Measurements from ENCODE around the gene LRRC73.

The LRRC73 gene

DNA sequence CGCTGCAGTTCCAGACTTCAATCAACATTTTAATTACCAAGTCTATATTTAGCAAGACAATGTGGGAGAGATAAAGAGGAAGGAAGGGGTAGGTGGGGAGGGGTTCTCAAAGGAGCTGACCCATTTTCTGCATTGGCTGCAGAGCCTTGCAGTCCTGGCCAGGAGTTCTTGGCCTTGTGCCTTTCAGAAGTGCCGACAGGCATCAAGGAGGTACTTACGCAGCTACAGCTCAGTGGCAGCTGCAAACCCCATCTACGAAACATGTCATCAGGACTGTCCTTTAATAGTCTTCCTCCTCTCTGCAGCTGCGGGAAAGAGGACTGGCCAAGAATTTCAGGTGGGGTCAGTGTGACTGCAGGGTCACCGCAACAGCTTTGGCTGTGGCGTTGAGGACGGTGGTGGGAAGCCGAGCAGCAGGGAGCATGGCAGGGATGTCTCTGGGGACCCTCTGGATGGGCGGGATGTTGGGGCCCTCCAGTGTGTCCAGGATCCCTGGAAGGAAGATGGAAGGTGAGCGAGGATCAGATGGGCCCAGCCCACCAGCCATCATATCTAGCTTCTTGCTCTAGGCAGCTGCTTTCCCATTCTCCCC is 1.8 kb upstream of the LRRC73 start:
- DNase-seq: no peak
- no peak overlapping the region for H3K27ac ChIP-seq (ENCODE audit: insufficient read depth, low read length, poor library complexity, severe bottlenecking)
- H3K27me3 ChIP-seq (replicated peaks; ENCODE audit: control insufficient read depth, insufficient read depth, low read length, poor library complexity, severe bottlenecking): peaks cover 9% of the 10 kb centered on the region
- H3K9me3 ChIP-seq (ENCODE audit: control insufficient read depth, low read length): no peaks in the 10 kb centered on the region
- peaks cover 30% of the 10 kb centered on the region for H3K36me3 ChIP-seq (ENCODE audit: control insufficient read depth, insufficient read depth, low read length)
- H3K4me1 ChIP-seq (ENCODE audit: control insufficient read depth, insufficient read depth, low read length, poor library complexity, severe bottlenecking): peaks cover 26% of the 10 kb centered on the region
- H3K4me3 ChIP-seq (ENCODE audit: insufficient read depth, low read depth, low read length, poor library complexity, severe bottlenecking): no peak overlapping the region

- peaks cover 19% of the 10 kb centered on the region for H3K4me1 ChIP-seq (ENCODE audit: control insufficient read depth, insufficient read depth, low read length, poor library complexity, severe bottlenecking)
- H3K9me3 ChIP-seq (ENCODE audit: control insufficient read depth, low read length): no peaks in the 10 kb centered on the region
- no peak for DNase-seq
- peak overlapping the region; percentile 52 for H3K27ac ChIP-seq (ENCODE audit: insufficient read depth, low read length, poor library complexity, severe bottlenecking)
- peaks cover 30% of the 10 kb centered on the region for H3K36me3 ChIP-seq (ENCODE audit: control insufficient read depth, insufficient read depth, low read length)
- peaks cover 9% of the 10 kb centered on the region for H3K27me3 ChIP-seq (replicated peaks; ENCODE audit: control insufficient read depth, insufficient read depth, low read length, poor library complexity, severe bottlenecking)
- peak overlapping the region; percentile 58 for H3K4me3 ChIP-seq (ENCODE audit: insufficient read depth, low read depth, low read length, poor library complexity, severe bottlenecking)
Observed at GRCh38 chr6:43510827-43511163, 649 bp upstream of the LRRC73 start.

GRCh38 chr6:43509142-43509983 is 783 bp downstream of the LRRC73 start:
- peak overlapping the region; percentile 58 for H3K4me3 ChIP-seq (ENCODE audit: insufficient read depth, low read depth, low read length, poor library complexity, severe bottlenecking)
- DNase-seq: no peak
- peaks cover 37% of the 10 kb centered on the region for H3K36me3 ChIP-seq (ENCODE audit: control insufficient read depth, insufficient read depth, low read length)
- peaks cover 9% of the 10 kb centered on the region for H3K27me3 ChIP-seq (replicated peaks; ENCODE audit: control insufficient read depth, insufficient read depth, low read length, poor library complexity, severe bottlenecking)
- H3K4me1 ChIP-seq (ENCODE audit: control insufficient read depth, insufficient read depth, low read length, poor library complexity, severe bottlenecking): peaks cover 12% of the 10 kb centered on the region
- no peaks in the 10 kb centered on the region for H3K9me3 ChIP-seq (ENCODE audit: control insufficient read depth, low read length)
- H3K27ac ChIP-seq (ENCODE audit: insufficient read depth, low read length, poor library complexity, severe bottlenecking): no peak overlapping the region

- H3K9me3 ChIP-seq (ENCODE audit: control insufficient read depth, low read length): no peaks in the 10 kb centered on the region
- peaks cover 38% of the 10 kb centered on the region for H3K36me3 ChIP-seq (ENCODE audit: control insufficient read depth, insufficient read depth, low read length)
- H3K27me3 ChIP-seq (replicated peaks; ENCODE audit: control insufficient read depth, insufficient read depth, low read length, poor library complexity, severe bottlenecking): peaks cover 9% of the 10 kb centered on the region
- no peak overlapping the region for H3K27ac ChIP-seq (ENCODE audit: insufficient read depth, low read length, poor library complexity, severe bottlenecking)
- no peak for DNase-seq
- H3K4me1 ChIP-seq (ENCODE audit: control insufficient read depth, insufficient read depth, low read length, poor library complexity, severe bottlenecking): peaks cover 12% of the 10 kb centered on the region
- H3K4me3 ChIP-seq (ENCODE audit: insufficient read depth, low read depth, low read length, poor library complexity, severe bottlenecking): no peak overlapping the region
Observed at GRCh38 chr6:43508481-43509141, 1.5 kb downstream of the LRRC73 start.

GRCh38 chr6:43506667-43507471 is 3.3 kb downstream of the LRRC73 start:
- Histone ChIP-seq H3K9me3 (ENCODE audit: control insufficient read depth, low read length) (no peaks in the 10 kb centered on the region), H3K27ac (ENCODE audit: insufficient read depth, low read length, poor library complexity, severe bottlenecking) (no peak overlapping the region), H3K4me1 (ENCODE audit: control insufficient read depth, insufficient read depth, low read length, poor library complexity, severe bottlenecking) (peaks cover 12% of the 10 kb centered on the region), H3K4me3 (ENCODE audit: insufficient read depth, low read depth, low read length, poor library complexity, severe bottlenecking) (no peak overlapping the region), H3K36me3 (ENCODE audit: control insufficient read depth, insufficient read depth, low read length) (peaks cover 36% of the 10 kb centered on the region), H3K27me3 (replicated peaks; ENCODE audit: control insufficient read depth, insufficient read depth, low read length, poor library complexity, severe bottlenecking) (peaks cover 9% of the 10 kb centered on the region)
- DNase-seq: peak; percentile 58 to 66 (median 62)

GRCh38 chr6:43506171-43506570 is 4.0 kb downstream of the LRRC73 start:
- peak in 1 of 3 donors; percentile 26 for DNase-seq
- Histone ChIP-seq H3K36me3 (ENCODE audit: control insufficient read depth, insufficient read depth, low read length) (peaks cover 34% of the 10 kb centered on the region), H3K4me1 (ENCODE audit: control insufficient read depth, insufficient read depth, low read length, poor library complexity, severe bottlenecking) (peaks cover 12% of the 10 kb centered on the region), H3K4me3 (ENCODE audit: insufficient read depth, low read depth, low read length, poor library complexity, severe bottlenecking) (no peak overlapping the region), H3K27ac (ENCODE audit: insufficient read depth, low read length, poor library complexity, severe bottlenecking) (peak overlapping the region; percentile 26), H3K9me3 (ENCODE audit: control insufficient read depth, low read length) (no peaks in the 10 kb centered on the region), H3K27me3 (replicated peaks; ENCODE audit: control insufficient read depth, insufficient read depth, low read length, poor library complexity, severe bottlenecking) (peaks cover 9% of the 10 kb centered on the region)

DNA sequence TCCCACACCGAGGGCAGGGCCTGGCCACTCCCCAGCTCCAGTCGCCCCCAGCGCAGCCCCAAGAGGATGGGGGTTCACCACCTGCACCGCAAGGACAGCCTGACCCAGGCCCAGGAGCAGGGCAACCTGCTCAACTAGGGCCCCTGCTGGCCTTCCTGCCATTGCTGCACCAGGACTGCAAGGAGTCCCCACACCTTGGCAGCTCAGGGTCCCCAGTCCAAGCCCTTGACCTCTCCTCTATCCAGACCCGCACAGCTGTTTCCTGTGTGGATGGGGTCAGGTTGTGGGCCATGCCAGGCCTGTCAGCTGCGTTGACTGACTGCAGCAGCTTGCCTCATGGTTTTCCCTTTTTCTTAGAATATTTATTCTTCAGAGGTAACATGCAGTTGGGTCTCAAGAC is 4.4 kb downstream of the LRRC73 start:
- Histone ChIP-seq H3K4me3 (ENCODE audit: insufficient read depth, low read depth, low read length, poor library complexity, severe bottlenecking) (no peak overlapping the region), H3K4me1 (ENCODE audit: control insufficient read depth, insufficient read depth, low read length, poor library complexity, severe bottlenecking) (peaks cover 11% of the 10 kb centered on the region), H3K27ac (ENCODE audit: insufficient read depth, low read length, poor library complexity, severe bottlenecking) (peak overlapping the region; percentile 26)

GRCh38 chr6:43504756-43505593 is 5.2 kb downstream of the LRRC73 start:
- no peak for DNase-seq
- no peaks in the 10 kb centered on the region for H3K9me3 ChIP-seq (ENCODE audit: control insufficient read depth, low read length)
- H3K27ac ChIP-seq (ENCODE audit: insufficient read depth, low read length, poor library complexity, severe bottlenecking): no peak overlapping the region
- H3K36me3 ChIP-seq (ENCODE audit: control insufficient read depth, insufficient read depth, low read length): peaks cover 46% of the 10 kb centered on the region
- H3K4me3 ChIP-seq (ENCODE audit: insufficient read depth, low read depth, low read length, poor library complexity, severe bottlenecking): no peak overlapping the region
- H3K4me1 ChIP-seq (ENCODE audit: control insufficient read depth, insufficient read depth, low read length, poor library complexity, severe bottlenecking): peaks cover 6% of the 10 kb centered on the region
- peaks cover 9% of the 10 kb centered on the region for H3K27me3 ChIP-seq (replicated peaks; ENCODE audit: control insufficient read depth, insufficient read depth, low read length, poor library complexity, severe bottlenecking)

More for the DNA sequence above, 4.4 kb downstream of the LRRC73 start:
- Histone ChIP-seq H3K27me3 (replicated peaks; ENCODE audit: control insufficient read depth, insufficient read depth, low read length, poor library complexity, severe bottlenecking) (peaks cover 9% of the 10 kb centered on the region), H3K9me3 (ENCODE audit: control insufficient read depth, low read length) (no peaks in the 10 kb centered on the region), H3K36me3 (ENCODE audit: control insufficient read depth, insufficient read depth, low read length) (peaks cover 38% of the 10 kb centered on the region)
- DNase-seq: no peak

- H3K36me3 ChIP-seq (ENCODE audit: control insufficient read depth, insufficient read depth, low read length): peaks cover 61% of the 10 kb centered on the region
- no peak overlapping the region for H3K4me3 ChIP-seq (ENCODE audit: insufficient read depth, low read depth, low read length, poor library complexity, severe bottlenecking)
- no peak overlapping the region for H3K27ac ChIP-seq (ENCODE audit: insufficient read depth, low read length, poor library complexity, severe bottlenecking)
- DNase-seq: no peak
- no peaks in the 10 kb centered on the region for H3K9me3 ChIP-seq (ENCODE audit: control insufficient read depth, low read length)
- H3K4me1 ChIP-seq (ENCODE audit: control insufficient read depth, insufficient read depth, low read length, poor library complexity, severe bottlenecking): no peaks in the 10 kb centered on the region
- H3K27me3 ChIP-seq (replicated peaks; ENCODE audit: control insufficient read depth, insufficient read depth, low read length, poor library complexity, severe bottlenecking): peaks cover 2% of the 10 kb centered on the region
Observed at GRCh38 chr6:43503443-43503842, 6.7 kb downstream of the LRRC73 start.

Data from effector memory CD4-positive, alpha-beta T cell (primary cell).